Measurements from ENCODE around the gene RNF223.

DNA sequence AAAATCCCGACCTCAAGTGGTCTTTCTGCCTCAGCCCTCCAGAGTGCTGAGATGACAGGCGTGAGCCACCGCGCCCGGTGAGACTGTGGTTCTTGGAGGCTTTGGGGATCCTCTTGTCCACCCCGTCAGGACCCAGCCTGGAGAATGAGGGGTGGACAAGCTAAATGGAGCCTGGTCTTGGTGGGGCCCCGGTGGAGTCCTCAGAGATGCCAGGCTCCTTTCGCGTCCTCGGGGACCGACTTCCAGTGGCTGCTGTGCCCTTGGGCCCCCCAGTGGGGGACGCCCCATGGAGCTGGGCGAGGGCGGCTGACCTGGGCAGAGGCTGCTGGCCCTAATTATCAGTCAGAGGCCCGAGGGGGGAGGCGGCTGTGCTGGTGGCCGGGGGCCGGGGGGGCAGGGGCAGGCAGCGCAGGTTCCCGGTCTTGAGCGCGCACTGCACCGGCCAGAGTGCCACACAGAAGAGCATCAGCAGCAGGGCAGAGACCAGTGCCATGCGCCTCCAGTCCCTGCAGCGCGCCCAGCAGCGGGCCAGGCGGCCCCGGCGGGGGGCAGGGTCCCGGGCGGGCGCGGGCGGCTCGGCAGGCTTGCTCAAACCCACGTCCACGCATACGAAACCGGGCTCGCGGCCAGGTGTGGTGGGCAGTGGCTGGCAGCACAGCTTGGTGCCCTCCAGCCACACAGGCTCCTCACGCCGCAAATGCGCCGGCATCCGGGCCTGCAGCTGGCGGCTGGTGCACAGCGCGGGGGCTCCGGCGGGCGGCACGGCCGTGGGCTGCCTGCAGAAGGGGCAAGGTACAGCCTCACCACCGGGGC, 2.4 kb downstream of the RNF223 start:
- TF ChIP-seq, protein P1, sequence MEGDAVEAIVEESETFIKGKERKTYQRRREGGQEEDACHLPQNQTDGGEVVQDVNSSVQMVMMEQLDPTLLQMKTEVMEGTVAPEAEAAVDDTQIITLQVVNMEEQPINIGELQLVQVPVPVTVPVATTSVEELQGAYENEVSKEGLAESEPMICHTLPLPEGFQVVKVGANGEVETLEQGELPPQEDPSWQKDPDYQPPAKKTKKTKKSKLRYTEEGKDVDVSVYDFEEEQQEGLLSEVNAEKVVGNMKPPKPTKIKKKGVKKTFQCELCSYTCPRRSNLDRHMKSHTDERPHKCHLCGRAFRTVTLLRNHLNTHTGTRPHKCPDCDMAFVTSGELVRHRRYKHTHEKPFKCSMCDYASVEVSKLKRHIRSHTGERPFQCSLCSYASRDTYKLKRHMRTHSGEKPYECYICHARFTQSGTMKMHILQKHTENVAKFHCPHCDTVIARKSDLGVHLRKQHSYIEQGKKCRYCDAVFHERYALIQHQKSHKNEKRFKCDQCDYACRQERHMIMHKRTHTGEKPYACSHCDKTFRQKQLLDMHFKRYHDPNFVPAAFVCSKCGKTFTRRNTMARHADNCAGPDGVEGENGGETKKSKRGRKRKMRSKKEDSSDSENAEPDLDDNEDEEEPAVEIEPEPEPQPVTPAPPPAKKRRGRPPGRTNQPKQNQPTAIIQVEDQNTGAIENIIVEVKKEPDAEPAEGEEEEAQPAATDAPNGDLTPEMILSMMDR (IDR thresholded peaks at IDR 0.05; ENCODE audit: low read length) = no peak
- no peak for TF ChIP-seq EZH2 (IDR thresholded peaks at IDR 0.05; ENCODE audit: borderline replicate concordance, low read length)

Measured in OCI-LY1 (cell line).